ENCODE data around the gene ANKUB1.

ANKUB1 gene

DNA sequence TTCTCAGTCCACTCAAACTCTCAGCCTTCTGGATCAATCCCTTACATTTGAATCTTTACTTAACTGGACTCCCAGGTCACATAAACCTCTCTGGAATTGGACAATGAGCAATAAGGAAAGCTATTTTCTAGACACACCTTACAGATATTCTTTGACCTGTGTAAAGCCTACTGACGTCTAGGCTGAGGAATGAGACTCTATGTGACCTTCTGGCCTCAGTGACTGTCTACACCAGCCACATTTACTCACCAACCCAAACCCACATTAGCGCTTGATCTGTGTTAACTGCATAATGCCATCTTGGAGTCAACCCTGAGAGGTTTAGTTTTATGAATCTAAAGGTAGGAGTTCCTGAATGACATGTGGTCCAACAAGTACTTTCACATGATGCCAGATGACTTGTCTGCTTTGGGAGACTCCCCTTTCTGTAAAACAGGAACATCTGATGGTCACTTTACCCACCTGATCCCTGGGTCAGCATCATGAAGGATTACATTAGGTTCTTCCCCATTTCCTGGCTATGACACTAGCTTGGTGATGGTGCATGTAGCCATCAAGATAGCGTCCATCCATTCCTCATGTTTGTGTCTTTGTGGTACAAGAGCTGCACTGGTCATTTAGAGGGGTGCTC, 28.7 kb downstream of the ANKUB1 start:
- no peak for DNase-seq (ENCODE audit: low read depth)

DNA sequence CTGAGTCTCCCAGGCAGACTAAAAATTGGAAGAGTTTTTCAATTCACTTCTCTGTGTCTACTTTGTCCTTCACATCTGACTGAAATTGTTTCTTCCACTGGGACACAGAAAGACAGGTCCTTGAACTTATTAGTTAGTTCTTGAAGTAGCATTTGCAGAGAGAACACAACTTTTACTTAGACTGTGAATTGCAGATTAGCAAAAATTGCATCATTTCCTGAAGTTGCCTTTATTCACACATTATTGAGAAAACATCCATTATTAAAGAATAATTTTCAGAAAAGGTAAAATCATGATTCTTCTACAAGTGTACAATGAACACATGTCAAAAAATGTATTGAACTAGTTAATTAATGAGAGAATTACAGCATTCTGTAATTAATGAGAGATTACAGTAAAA, 38.6 kb downstream of the ANKUB1 start:
- DNase-seq (ENCODE audit: low read depth): no peak

DNA sequence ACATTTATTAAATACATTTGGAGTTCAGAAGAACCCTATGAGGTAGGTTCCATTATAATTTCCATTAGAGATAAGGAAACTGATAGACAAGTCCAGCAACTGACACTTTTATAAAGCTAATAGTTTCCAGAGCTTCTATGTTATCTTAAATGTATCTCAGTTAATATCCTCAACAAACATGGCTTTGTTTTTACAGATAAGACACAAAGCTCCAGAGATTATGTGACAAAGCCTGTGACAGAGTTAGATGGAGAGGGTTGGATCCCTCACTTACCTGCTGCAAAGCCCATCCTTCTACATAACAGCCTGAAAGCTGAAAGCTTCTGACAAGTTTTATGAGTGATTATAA, 39.6 kb downstream of the ANKUB1 start:
- DNase-seq (ENCODE audit: low read depth): no peak

DNA sequence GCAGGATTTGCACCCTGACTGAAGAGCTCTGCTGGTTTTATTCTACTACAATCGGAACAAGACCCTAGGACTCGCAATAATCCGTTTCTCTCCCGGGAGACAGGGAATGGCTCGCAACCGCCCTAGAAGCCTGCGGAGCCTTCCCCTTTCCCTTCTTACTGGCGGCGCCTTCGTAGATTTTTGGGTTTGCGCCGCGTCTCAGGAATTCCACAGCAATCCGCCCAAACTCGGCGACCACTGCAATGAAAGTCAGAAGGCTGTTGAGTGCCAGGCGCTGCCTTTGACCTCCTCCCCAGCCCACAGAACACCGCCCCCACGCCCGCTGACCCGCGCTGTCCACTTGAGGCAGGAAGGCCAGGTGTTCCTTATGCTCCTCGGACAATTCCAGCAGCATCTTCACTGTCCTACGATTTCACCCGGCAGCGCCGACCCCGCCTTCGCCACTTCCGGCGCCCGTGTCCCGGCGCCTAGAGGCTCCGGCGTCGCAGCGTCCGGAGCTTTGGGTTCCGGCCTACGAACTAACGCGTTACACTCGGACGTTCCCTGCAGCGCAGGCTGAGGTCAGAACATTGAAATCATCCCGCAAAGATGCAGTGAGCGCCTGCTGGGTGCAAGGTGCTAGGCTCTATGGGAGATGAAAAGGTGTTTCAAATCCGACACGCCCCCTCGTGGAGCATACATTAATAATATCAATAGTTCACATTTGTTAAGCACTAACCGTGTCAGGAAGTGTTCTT, 40.1 kb downstream of the ANKUB1 start, which contains the start of gene COMMD2:
TSS of gene COMMD2 (minus strand) at position 439 of the 737 bp plus-strand sequence. CDS start at position 394, 45 bp downstream.
- peak; percentile 77 for DNase-seq (ENCODE audit: low read depth)

DNA sequence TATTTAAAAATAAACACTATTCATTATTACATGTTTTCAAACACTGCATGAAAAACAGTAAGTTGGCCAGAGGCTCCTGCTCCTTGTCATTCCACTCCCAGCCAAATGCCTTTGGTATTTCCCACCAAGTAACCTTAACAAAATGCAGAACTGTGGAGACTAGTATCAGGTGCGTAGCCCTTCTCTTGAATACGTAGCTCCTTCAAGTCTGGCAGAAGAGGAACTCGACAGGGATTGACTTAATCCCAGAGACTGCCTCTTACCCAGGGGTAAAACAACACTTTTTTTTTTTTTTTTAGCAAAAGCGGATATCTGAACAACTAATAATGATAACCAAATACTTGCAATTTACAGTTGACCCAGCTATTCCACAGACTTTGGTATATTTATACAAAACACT, 40.8 kb downstream of the ANKUB1 start:
- no peak for DNase-seq (ENCODE audit: low read depth)

DNA sequence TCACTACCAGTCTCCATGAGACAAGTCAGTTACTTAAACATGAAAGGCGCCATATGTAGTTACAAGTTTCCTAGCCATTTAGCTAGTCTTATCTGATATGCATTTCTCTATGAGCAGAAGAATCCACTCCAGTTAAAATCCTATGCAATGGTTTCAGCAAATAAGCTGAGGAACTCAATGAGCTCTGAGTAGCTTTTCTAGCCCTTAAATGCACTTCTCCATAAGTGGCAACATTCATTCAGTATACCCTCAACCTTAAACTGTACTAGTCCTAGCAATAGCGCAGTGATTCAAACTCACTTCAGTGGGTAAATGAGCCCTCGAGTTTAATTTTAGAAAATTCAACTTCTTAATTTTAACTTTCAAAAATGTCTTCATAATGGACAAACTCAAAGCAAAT, 47.7 kb downstream of the ANKUB1 start:
- DNase-seq (ENCODE audit: low read depth): no peak

DNA sequence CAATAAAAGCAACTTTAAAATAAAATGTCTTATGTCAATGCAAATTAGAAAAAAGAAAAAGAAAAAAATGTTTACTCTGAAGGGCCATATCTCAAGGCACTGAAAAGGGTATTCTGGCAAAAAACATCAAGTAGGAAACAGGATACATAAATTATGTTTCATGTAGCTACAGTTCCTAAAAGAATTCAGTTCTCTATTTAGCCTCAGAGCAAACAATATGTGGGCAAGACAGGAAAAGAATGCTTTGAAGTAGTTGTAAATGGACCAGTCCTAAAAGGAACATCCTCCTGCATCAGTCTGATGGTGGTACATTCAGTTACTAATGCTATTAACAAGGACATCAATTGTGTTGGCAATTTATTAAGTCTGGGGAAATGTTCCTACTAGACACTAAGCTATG, 48.2 kb downstream of the ANKUB1 start:
- no peak for DNase-seq (ENCODE audit: low read depth)

DNA sequence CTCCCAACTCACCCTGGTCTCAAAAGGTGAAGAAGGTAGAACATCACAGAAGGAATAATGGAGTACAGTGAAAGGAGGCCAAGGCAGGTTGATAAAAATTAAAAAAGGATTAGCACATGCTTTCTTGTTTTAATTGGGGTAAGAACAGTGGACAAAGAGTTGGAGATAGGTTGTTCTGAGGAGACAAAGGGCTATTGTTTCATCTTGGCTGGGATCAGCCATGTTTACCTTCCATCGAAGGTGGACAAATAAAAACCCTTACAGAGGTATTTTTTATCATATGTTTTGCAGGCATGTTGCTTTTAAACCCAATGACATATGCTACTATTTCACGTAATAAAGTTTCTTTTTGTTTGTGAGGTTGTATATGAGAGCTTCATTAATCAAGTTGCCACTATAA, 53.0 kb downstream of the ANKUB1 start:
- no peak for DNase-seq (ENCODE audit: low read depth)

DNA sequence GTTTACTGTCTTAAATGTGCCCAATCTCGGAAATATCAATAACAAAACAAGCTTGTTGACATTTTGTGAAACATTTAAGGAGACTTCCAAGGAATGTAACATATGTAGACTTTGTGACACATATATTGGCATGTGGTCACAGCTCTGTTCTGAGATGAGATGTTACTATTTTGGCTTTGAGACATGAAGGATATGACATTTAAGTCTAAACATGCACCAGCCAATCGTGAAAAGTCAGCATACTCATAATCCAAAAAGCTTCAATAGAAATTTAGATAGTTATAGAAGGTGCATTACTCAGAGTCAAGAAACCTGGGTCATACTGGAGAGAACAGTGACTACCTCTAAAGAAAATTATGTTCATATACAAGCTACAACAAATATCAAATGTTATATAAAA, 53.5 kb downstream of the ANKUB1 start:
- no peak for DNase-seq (ENCODE audit: low read depth)

DNA sequence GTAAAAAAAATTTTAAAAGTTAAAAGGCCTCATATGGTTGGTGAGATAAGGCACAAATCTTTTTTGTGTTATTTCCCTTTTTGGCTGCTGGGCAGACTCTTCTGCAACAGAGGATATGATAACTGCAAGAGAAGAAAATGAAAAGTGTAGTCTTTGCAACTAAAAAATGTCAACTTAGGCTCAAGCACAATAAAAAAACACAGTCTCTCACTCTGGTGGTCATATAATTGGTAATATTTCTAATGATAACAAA, 55.5 kb downstream of the ANKUB1 start:
- DNase-seq (ENCODE audit: low read depth): no peak

DNA sequence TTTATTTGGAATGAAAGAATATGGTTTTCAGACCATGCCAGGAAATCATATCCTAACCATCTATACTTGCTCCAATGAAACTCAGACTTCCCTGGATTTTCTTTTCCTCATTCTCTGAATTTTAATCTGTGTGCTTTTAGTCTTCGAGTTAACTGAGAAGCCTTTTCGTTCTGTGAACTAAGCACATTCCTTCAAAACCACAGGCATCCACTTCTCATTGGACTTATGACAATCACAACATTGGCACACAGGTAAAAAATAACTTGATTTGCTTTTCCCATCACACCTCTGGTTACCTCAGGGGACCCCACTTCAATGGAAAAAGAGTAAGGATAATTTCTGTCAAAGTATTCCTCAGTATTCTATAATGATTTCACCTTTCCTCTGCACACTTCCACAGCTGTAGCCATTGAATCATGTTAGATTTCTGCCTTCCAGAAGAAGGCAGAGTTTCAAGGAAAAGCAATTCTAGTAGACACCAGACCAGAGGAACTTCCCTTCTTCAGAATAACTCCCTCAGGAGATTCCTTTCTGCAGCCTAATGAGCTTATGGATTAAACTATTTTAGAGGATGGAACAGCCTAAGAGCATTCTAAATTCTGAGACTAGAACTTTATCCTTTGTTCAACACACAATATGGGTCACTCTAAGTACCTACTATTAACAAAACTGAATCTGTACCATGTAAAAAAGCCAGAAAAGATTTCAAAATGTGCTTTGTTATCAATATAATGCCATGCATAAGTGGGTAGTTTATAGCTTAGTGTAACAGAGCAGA, 56.0 kb downstream of the ANKUB1 start:
- no peak for DNase-seq (ENCODE audit: low read depth)

DNA sequence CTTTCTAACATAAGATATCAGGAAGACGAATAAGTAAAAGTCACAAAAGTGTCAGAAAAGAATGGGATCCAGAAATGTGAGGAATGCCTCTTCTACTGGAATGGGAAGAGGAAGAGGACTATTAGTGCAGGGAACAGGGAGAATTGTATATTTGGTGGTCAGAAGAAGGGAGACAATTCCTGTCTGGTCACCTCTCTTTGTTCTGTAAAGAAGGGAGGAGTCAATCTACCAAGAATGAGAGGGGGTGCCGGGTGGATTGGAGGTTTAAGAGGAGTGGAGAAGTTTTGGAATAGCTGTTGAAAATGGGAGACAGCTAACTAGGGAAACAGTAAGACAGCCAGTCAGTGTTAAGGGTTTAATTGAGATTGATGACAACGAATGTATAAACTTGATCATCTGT, 60.1 kb downstream of the ANKUB1 start:
- no peak for DNase-seq (ENCODE audit: low read depth)

DNA sequence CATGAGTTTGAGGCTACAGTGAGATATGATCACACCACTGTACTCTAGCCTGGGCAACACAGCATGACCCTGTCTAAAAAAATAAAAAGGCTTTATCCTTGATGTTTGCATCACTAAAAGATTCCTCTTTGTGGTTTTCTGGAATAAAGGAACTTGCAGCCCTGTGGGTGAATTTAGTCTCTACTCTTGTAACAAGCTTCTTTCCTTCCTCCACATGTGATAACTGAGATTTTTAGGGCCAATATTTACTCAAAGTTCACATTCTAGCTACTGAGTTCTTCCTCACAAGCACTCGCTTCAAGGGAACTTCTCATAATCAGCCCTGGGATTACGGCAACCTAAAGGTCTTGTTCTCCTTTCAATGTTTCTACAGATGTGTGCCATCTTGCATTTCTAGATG, 64.7 kb downstream of the ANKUB1 start:
- no peak for DNase-seq (ENCODE audit: low read depth)

DNA sequence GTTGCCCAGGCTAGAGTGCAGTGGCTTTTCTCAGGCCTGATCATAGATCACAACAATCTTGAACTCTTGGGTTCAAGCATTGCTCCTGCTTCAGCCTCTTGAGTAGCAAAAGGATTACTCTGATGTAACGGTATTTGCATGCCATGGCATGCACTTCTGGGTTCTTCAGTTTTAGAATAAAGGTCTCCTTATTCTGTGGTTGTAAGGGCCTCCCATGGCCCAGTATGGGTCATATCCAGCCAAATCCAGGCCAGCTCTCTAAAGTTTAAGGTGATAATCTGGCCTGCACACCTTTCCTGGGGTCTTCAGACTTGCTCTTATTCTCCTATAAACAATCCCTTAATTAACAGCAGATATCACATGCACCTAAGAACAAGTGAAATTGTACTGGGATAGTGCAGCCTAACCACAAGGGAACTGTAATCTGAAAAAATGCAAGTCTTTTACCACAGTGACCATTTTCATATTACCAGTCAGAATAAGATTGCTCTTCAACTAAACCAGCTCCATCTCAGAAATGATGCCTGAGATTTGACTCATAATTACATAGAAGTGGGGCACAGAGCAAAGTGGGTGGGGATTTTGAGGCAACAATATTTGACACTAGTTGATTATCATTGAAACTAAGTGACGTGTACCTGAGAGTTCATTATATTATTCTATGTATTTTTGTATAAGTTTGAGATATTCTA, 65.5 kb downstream of the ANKUB1 start:
- no peak for DNase-seq (ENCODE audit: low read depth)

DNA sequence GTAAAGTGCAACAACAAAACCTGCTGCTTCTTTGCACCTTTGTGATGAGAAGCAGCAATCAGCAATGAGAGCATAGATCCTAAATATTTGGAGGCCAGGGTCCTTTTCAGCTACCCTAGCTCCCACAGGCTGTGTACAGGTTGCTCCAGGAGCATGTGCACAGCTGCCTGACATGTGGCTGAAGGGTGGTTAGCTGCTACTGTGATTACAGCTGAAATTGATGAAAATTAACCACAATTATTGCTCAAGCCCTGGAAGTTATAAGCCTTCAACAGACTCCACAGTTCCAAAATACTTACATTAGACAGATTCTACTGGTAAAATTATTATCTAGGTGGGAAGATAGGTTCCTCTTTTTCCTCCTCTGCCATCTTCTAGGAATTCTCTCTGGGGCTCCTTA, 68.6 kb downstream of the ANKUB1 start:
- no peak for DNase-seq (ENCODE audit: low read depth)

DNA sequence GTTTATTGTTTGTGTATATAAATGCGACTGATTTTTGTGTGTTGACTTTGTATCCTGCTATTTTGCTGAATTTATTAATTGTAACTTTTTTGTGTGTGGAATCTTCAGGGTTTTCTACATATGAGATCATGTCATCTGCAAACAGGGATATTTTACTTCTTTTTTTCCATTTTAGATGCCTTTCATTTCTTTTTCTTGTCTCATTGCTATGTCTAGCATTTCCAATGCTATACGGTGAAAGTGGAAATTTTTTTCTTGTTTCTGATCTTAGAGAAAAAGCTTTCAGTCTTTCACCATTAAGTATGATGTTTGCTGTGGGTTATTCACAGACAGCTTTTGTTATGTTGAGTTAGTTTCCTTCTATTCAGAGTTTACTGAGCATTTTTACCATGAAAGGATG, 71.4 kb downstream of the ANKUB1 start:
- DNase-seq (ENCODE audit: low read depth): no peak

DNA sequence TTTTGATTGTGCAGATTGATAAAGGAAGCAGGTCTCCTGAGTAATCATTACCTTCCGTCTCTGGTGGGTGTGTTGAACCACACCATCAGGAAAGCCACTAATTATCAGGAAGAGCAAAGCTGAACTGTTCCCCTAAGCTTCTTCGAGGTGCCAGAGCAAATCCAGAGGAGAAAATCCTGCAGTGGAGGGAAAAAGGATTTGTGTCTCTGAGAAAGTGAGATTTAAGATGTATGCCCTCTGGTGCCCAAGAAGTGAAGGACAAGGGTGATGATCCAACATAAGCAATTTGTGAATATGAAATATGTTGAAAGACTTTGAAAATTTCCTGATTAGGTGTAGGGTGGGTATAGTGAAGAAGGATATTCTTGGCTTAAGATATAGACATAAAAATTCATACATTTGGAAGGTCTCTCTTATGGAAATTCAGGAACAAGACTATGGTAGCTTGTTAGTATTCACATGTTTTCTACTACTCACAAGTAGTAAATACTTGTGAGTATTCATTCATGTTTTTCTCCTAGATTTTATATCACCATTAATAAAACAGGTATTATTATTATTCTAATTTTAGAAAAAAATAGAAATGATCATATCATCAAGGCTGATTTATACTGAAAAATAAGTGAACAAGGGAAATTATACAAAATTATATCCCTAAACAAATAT, 74.8 kb downstream of the ANKUB1 start:
- DNase-seq (ENCODE audit: low read depth): no peak

DNA sequence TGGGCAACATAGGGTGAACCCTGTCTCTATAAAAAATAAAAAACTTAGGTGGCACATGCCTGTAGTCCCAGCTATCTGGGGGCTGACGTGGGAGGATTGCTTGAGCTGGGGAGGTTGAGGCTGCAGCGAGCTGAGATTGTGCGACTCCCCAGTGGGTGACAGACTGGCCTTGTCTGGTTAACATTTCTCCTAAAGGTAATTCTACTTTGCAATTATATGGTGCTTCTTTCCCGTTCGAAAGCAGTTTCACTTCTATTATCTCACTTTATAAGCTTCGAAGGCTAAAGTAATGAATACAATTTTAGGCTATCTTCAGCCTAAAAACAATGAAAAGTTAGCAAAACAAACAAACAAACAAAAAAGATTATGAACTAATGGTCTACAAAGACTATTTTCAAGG, 75.4 kb downstream of the ANKUB1 start:
- DNase-seq (ENCODE audit: low read depth): no peak

DNA sequence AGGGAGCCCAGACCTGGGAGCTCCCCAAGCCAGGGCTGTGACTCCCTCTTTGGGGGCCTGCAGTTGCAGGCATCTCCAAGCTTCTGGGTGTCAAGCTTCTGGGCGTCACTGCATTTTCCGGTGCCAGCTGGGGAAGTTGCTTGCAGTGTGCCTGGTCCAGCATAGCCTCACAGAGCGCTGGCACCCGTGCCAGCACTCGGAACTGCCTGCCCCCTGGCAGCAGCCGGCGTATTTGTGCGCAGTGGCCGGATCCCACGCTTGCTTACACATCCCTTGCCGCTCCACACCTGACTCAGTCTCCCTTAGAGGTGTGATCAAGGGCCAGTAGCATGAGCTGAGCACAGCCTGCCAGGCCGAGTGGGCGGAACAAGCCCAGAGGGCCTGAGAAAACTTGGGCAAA, 77.1 kb downstream of the ANKUB1 start:
- DNase-seq (ENCODE audit: low read depth): no peak

DNA sequence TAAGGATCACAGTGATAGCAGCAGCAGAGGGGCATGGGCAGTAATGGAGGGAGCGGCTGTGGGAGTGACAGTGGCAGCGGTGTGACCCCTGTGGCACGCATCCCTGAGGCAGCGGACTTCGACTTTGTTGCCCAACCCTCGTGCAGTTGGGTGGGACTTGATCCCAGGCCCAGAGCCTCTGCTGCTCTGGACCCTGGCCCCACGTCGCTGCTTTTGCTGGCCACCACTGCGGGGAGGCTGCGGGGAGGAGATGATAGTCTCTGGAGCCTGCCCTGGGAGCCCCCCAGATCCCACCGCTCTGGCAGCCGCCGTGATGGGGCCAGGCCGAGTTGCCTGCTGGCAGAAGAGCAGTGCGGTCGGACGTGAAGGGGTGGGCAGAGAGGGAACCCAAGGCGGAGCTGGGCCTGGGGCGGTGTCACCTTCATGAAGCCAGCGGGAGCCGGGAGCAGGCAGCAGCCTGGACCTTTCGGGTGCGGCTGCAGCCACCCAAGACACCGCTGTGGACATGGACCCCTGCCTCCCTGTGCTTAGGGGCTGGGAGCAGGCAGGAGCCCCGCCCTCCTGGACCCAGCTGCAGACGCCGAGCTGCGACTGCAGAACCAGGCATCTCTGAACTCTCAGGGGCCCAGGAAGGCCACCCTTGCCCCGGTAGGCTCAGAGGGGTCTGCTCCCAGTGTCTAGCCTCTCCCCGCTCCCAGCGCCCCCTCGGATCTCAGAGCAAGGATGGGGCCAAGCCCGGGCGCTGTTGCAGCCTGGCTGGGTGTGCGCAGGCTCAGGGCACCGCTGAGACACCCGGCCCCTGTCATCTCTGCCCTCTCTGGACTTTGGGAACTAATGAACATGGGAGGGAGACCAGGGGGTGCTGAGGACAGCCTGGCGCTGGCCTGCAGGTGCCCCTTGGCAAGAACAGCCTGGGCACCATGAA, 78.4 kb downstream of the ANKUB1 start:
- no peak for DNase-seq (ENCODE audit: low read depth)

Data from activated T-cell treated with anti-CD3 and anti-CD28 coated beads for 24 hours (primary cell).